HCT116 (cell line): Measurements from ENCODE around the gene HSPG2. TPM values are rescaled to one million over a fixed set of nuclear protein-coding genes. Genes with fewer than 3 reads are reported as not detected.
"Not testable (repeated sequence)": the region's sequence is repeated elsewhere in the genome, so short reads cannot be mapped to it uniquely, and the experiment has no call there.

Experiments
- ATAC-seq: fragments of 200-7000 bp; cut with Tn5 transposase; 2 replicates; pipeline ENCODE4 v1.9.1; 2020; ENCODE audit warnings: mild to moderate bottlenecking, moderate library complexity
- BruUV-seq: library from RNA; stranded (reverse); fragments of 400-500 nt; replicated peaks from 2 replicates; lab custom pipeline; 2021; lab: Mats Ljungman, UMichigan
- CTCF ChIA-PET: fragments of 300-600 bp; sonication (Branson Sonifier 250); formaldehyde crosslinking; loops from one replicate; lab custom pipeline; 2021; ENCODE audit warnings: antibody characterized with exemption; lab: Charles Lee
- POLR2A ChIA-PET: fragments of 300-600, 350-600 bp; sonication (Branson Sonifier 250); formaldehyde crosslinking; loops from one replicate; lab custom pipeline; 2021; ENCODE audit warnings: antibody characterized with exemption; lab: Charles Lee
- RAD21 ChIA-PET, 2 experiments: fragments of 300-600 bp; sonication (Branson Sonifier 250); formaldehyde crosslinking; loops; one replicate each; lab custom pipeline; 2023; ENCODE audit warnings: low total read pairs in 2 of 2; ENCODE audit not compliant: uncharacterized antibody in 2 of 2, unreplicated experiment in 2 of 2, low non-redundant PET in 1 of 2; lab: Charles Lee
- DNase-seq: peaks from one replicate; pipeline ENCODE4 v3.0.0-alpha.2; 2010; ENCODE audit warnings: low read depth, low spot score
- H2AFZ ChIP-seq: fragments of 200-600 bp; shearing (Covaris generic), sonication (generic); 2 replicates; pipeline ENCODE4 v1.6.1; 2017; ENCODE audit warnings: low read depth, mixed run types, mixed read lengths, antibody characterized with exemption, low read length; ENCODE audit not compliant: poor library complexity, severe bottlenecking
- H3K27ac ChIP-seq: 2 replicates; pipeline ENCODE4 v1.5.1; 2012; ENCODE audit warnings: low read depth, low read length
- H3K27me3 ChIP-seq: fragments of 200-600 bp; sonication (generic); 2 replicates; pipeline ENCODE4 v1.6.1; 2016; ENCODE audit warnings: mixed run types, low read length, mixed read lengths; ENCODE audit not compliant: insufficient read depth
- H3K36me3 ChIP-seq, 2 experiments: fragments of 200-500 bp in 1 of 2; fragments of 200-600 bp in 1 of 2; sonication (Bioruptor generic) in 1 of 2; sonication (generic) in 1 of 2; 2 replicates each; pipeline versions ENCODE4 v1.5.1 to v1.6.1; 2014 to 2016; ENCODE audit warnings: low read length in 2 of 2, inconsistent platforms in 1 of 2, mixed read lengths in 1 of 2, mixed run types in 1 of 2; ENCODE audit not compliant: insufficient read depth in 2 of 2, control insufficient read depth in 1 of 2
- H3K4me1 ChIP-seq, 2 experiments: fragments of 200-600 bp in 1 of 2; sonication (generic) in 1 of 2; 2 replicates each; pipeline versions ENCODE4 v1.5.1 to v1.6.1; 2012 to 2017; ENCODE audit warnings: low read length in 2 of 2, inconsistent platforms in 1 of 2, mild to moderate bottlenecking in 1 of 2, mixed read lengths in 1 of 2, mixed run types in 1 of 2, moderate library complexity in 1 of 2; ENCODE audit not compliant: insufficient read depth in 2 of 2, control insufficient read depth in 1 of 2
- H3K4me2 ChIP-seq: fragments of 200-600 bp; sonication (generic); 2 replicates; pipeline ENCODE4 v1.6.1; 2017; ENCODE audit warnings: mixed run types, low read length, mixed read lengths
- H3K4me3 ChIP-seq, 2 experiments: fragments of 200-600 bp in 1 of 2; sonication (generic) in 1 of 2; replicated peaks in 1 of 2; 2 replicates each; pipeline ENCODE4 v1.5.1; 2011 to 2016; ENCODE audit warnings: low read length in 2 of 2, control low read depth in 1 of 2, low read depth in 1 of 2, mild to moderate bottlenecking in 1 of 2, mixed read lengths in 1 of 2, mixed run types in 1 of 2
- H3K79me2 ChIP-seq: fragments of 200-600 bp; sonication (generic); 2 replicates; pipeline ENCODE4 v1.6.1; 2017; ENCODE audit warnings: mild to moderate bottlenecking, mixed run types, low read length, moderate library complexity, mixed read lengths; ENCODE audit not compliant: insufficient read depth
- H3K9ac ChIP-seq: fragments of 200-600 bp; sonication (generic); 2 replicates; pipeline ENCODE4 v1.6.1; 2016; ENCODE audit warnings: low read length, mixed read lengths
- H3K9me2 ChIP-seq: fragments of 200-600 bp; sonication (generic), shearing (Covaris generic); 2 replicates; pipeline ENCODE4 v1.6.1; 2017; ENCODE audit warnings: mixed run types, mild to moderate bottlenecking, moderate library complexity; ENCODE audit not compliant: insufficient read depth
- H3K9me3 ChIP-seq, 2 experiments: fragments of 200-500 bp in 1 of 2; fragments of 200-600 bp in 1 of 2; sonication (Bioruptor generic) in 1 of 2; sonication (generic) in 1 of 2; 2 replicates each; pipeline ENCODE4 v1.6.1; 2014 to 2017; ENCODE audit warnings: low read length in 2 of 2, mixed read lengths in 2 of 2, inconsistent platforms in 1 of 2, low read depth in 1 of 2, mild to moderate bottlenecking in 1 of 2, mixed run types in 1 of 2, moderate library complexity in 1 of 2; ENCODE audit not compliant: control insufficient read depth in 1 of 2, insufficient read depth in 1 of 2
- H4K20me1 ChIP-seq: fragments of 200-600 bp; sonication (generic), shearing (Covaris generic); 2 replicates; pipeline ENCODE4 v1.6.1; 2017; ENCODE audit warnings: mixed run types, mild to moderate bottlenecking, moderate library complexity; ENCODE audit not compliant: insufficient read depth
- intact Hi-C: fragments of 100-400 bp; cut with micrococcal nuclease; formaldehyde crosslinking; loops from 2 replicates; pipeline ENCODE4 v1.10.0; 2022
- total RNA-seq: library from RNA; stranded (reverse); gene quantifications from one replicate; pipeline ENCODE4 v1.2.1, GENCODE V29; 2021; ENCODE audit not compliant: unreplicated experiment
- TF ChIP-seq, protein P1 (sequence below), 3 experiments: fragments of 200-600 bp in 1 of 3; sonication (generic) in 1 of 3; IDR thresholded peaks in 2 of 3; conservative IDR thresholded peaks in 1 of 3; 2 replicates each; pipeline ENCODE4 v1.5.1; 2012 to 2017; ENCODE audit warnings: low read depth in 2 of 3, low read length in 2 of 3, antibody characterized with exemption in 1 of 3, borderline replicate concordance in 1 of 3, control low read depth in 1 of 3, mild to moderate bottlenecking in 1 of 3, mixed read lengths in 1 of 3, mixed run types in 1 of 3, moderate library complexity in 1 of 3; ENCODE audit not compliant: insufficient read depth in 1 of 3

The HSPG2 gene
- total RNA-seq, 1 experiment from 2014 or later, result 55.7 TPM

DNA sequence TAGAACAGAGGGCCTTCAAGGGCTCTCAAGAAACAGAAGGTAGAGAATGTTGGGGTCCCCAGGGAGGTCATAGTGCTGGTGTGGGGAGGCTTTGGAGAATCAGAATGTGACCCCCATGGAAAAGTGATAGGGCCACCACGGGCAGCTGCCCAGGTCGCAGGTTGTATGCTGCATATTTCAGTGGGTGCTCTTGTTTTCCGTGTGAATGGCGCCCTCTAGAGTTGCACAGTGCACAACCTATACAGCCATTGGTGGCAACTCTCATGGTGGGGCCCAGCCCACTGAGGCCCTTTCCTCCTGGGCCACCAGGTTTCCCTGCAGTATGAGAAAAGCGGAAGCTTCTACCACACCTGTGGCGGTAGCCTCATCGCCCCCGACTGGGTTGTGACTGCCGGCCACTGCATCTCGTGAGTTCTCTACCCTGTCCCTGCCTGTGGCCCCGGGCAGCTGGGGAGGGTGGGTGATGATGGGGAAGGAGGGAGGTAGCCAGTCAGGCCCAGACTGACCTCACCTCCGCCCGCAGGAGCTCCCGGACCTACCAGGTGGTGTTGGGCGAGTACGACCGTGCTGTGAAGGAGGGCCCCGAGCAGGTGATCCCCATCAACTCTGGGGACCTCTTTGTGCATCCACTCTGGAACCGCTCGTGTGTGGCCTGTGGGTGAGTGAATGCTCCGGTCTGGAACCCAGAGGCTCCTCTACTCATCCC is 43.6 kb upstream of the HSPG2 start:
- TF ChIP-seq, protein P1, sequence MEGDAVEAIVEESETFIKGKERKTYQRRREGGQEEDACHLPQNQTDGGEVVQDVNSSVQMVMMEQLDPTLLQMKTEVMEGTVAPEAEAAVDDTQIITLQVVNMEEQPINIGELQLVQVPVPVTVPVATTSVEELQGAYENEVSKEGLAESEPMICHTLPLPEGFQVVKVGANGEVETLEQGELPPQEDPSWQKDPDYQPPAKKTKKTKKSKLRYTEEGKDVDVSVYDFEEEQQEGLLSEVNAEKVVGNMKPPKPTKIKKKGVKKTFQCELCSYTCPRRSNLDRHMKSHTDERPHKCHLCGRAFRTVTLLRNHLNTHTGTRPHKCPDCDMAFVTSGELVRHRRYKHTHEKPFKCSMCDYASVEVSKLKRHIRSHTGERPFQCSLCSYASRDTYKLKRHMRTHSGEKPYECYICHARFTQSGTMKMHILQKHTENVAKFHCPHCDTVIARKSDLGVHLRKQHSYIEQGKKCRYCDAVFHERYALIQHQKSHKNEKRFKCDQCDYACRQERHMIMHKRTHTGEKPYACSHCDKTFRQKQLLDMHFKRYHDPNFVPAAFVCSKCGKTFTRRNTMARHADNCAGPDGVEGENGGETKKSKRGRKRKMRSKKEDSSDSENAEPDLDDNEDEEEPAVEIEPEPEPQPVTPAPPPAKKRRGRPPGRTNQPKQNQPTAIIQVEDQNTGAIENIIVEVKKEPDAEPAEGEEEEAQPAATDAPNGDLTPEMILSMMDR (IDR thresholded peaks at IDR 0.05 in 2 of 3, conservative IDR thresholded peaks at IDR 0.05 in 1 of 3; ENCODE audit: borderline replicate concordance in 1 of 3, insufficient read depth in 1 of 3, low read depth in 2 of 3, low read length in 2 of 3), result 0 out of 6 replicates have a peak, but pooled peaks of 1 of the 3 experiments have one; percentile 20
- H3K36me3 ChIP-seq, H3K4me2 ChIP-seq, H3K9me3 ChIP-seq, H3K9ac ChIP-seq, H3K4me1 ChIP-seq, H3K79me2 ChIP-seq, intact Hi-C loops, H2AFZ ChIP-seq, H3K27me3 ChIP-seq, BruUV-seq, H3K4me3 ChIP-seq, RAD21 ChIA-PET, H4K20me1 ChIP-seq, H3K9me2 ChIP-seq, DNase-seq, H3K27ac ChIP-seq: not testable (repeated sequence)
- ChIA-PET CTCF (interaction anchor here (0.6 to 2.9 kb wide), 2 partner anchors 25 to 609 kb away, joined by 3 to 15 read pairs; no protein-coding TSS in a partner anchor), POLR2A (interaction anchor here (0.7 kb wide), 1 partner anchor 25 kb away, joined by 3 read pairs; no protein-coding TSS in a partner anchor)
- ATAC-seq, result peak; percentile 94

DNA sequence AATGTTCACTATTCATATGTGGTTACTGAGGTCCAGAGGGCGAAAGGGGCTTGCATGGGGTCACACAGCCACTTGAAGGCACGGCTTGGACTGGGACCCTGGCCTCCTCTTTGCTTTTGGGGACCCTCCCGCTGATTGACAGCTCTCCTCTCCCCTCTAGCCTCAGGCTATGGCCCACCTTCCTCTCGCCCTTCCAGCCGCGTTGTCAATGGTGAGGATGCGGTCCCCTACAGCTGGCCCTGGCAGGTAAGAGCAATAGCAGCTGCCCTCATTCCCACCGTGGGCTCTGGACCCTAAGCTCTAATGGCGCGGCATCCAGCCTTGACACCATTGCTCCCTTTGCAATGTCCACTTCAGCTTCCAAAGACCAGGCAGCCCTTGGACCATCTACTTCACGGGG is 41.1 kb upstream of the HSPG2 start:
- H3K9me2 ChIP-seq, H3K4me1 ChIP-seq, H4K20me1 ChIP-seq, H3K27ac ChIP-seq, H3K9me3 ChIP-seq, H3K4me3 ChIP-seq, H2AFZ ChIP-seq, H3K4me2 ChIP-seq, intact Hi-C loops, H3K27me3 ChIP-seq, RAD21 ChIA-PET, BruUV-seq, ATAC-seq, H3K9ac ChIP-seq, H3K36me3 ChIP-seq, H3K79me2 ChIP-seq, DNase-seq, POLR2A ChIA-PET: not testable (repeated sequence)
- CTCF ChIA-PET, result interaction anchor here (1.1 kb wide), 1 partner anchor 27 kb away, joined by 5 read pairs; no protein-coding TSS in a partner anchor

DNA sequence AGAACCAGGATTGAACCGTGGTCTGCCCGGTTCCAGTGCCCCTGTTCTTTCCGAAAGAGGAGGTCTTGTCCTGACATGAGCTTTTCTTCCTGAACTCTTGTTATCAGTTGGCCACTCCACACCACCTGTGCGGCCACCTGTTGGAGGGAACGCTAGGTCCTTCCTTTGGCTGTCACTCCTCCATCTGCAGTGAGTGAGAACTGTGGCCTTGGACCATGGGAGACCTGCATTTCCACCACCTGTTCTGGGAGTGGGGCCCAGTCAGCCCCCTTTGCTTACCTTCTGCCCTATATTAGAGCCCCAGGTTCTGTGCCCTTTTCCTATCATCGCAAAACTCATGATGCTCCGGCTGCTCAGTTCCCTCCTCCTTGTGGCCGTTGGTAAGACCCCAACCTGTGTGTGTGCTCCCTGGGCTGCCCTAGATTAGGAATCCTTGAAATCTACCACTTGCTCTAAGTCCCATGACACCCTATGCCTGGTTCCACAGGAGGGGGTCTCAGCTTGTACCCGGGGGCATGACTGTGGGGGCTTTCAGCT is 39.7 kb upstream of the HSPG2 start, which contains the start of gene CELA3B:
CELA3B (plus strand) TSS at position 320 of the 537 bp plus-strand sequence; CDS start at position 338, 18 bp downstream.
- H3K9me2 ChIP-seq, H3K79me2 ChIP-seq, H3K36me3 ChIP-seq, CTCF ChIA-PET, H3K4me2 ChIP-seq, RAD21 ChIA-PET, intact Hi-C loops, H3K9me3 ChIP-seq, H3K27me3 ChIP-seq, H3K27ac ChIP-seq, ATAC-seq, POLR2A ChIA-PET, DNase-seq, H4K20me1 ChIP-seq, H2AFZ ChIP-seq, H3K4me3 ChIP-seq, BruUV-seq, H3K9ac ChIP-seq: not testable (repeated sequence)
- peaks cover 2 to 11% of the 10 kb centered on the region in 2 experiments; a peak in 1 of 4 replicates for H3K4me1 ChIP-seq
